GM18951 (cell line): Measurements from ENCODE around the gene MANEA.
A peak's percentile ranks its signal among the peaks of the same experiment; 100 is the strongest.
"Not testable (repeated sequence)": the region's sequence is repeated elsewhere in the genome, so short reads cannot be mapped to it uniquely, and the experiment has no call there.

Experiments
- POLR2A ChIP-seq: IDR thresholded peaks from 4 replicates; pipeline ENCODE4 v1.6.1; 2011; ENCODE audit warnings: mild to moderate bottlenecking; ENCODE audit not compliant: insufficient read length, insufficient read depth; ENCODE audit errors: extremely low read depth
- in situ Hi-C: fragments of 300-500 bp; cut with MboI; formaldehyde crosslinking; loops from one replicate; pipeline ENCODE4 v1.12.0; 2022; ENCODE audit warnings: low sequenced_read_pairs, mixed read lengths, inconsistent platforms; ENCODE audit not compliant: unreplicated experiment

Gene MANEA, protein sequence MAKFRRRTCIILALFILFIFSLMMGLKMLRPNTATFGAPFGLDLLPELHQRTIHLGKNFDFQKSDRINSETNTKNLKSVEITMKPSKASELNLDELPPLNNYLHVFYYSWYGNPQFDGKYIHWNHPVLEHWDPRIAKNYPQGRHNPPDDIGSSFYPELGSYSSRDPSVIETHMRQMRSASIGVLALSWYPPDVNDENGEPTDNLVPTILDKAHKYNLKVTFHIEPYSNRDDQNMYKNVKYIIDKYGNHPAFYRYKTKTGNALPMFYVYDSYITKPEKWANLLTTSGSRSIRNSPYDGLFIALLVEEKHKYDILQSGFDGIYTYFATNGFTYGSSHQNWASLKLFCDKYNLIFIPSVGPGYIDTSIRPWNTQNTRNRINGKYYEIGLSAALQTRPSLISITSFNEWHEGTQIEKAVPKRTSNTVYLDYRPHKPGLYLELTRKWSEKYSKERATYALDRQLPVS

DNA sequence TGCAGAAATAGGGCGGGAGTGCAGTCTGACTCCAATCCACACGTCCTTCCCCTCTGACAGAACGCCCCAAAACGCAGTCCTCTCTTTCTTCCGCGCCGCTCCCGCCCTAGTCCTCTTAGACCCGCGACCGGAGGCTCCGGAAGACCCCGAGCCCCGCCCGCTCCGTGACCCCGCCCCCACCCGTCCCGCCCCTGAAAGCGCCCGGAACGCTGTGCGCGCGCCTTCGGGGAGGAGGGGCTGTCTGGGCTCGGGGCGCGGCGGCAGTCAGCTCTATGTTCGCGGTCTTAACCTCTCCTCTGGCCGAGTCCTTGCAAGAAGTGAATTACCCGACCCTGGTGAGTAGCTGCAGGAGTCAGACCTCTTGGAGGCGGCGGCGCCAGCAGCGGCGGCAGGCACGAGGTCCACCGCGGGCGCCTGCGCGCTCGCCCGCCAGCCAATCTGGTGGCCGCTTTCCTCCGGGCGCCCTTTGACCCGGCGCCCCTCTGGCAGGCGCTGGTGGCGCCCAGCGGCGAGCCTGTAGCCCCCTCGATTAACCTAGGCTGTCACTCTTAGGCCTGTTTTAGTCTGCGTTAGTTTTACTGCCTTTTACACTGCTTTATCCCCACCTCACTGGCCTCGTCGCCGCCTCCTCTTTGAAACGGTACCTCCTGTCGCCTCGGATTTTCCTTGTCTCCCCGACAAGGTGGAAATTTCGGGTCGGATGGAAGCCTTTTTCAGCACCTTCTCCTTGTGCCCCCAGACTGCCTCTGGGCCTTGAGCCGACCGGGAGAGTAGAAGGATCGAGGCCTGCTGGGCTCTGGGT, at the start of gene MANEA:
TSS of gene MANEA (plus strand) at position 232 of the 802 bp plus-strand sequence. CDS start 8,905 bp downstream, outside the sequence.
- in situ Hi-C loops, result no loop called here
- peak; percentile 73 for TF ChIP-seq POLR2A

DNA sequence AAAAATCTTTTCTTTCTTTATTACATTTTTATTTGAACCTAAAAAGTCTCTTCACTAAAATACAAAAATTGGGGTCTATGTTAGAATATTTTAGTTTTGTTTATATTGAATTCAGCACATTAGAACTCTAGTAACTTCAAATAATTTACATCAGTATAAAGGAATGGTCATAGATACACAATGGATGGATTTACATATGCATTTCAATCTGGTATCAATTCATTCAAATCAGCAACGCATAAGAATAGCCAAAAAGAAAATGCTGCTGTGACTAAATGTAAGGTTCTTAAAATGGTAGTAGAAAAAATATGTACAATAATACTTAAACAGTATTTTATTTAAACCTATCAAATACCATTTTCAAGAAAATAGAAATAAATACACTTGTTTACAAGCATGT, 47.6 kb upstream of the MANEA start:
- in situ Hi-C loops, result no loop called here

DNA sequence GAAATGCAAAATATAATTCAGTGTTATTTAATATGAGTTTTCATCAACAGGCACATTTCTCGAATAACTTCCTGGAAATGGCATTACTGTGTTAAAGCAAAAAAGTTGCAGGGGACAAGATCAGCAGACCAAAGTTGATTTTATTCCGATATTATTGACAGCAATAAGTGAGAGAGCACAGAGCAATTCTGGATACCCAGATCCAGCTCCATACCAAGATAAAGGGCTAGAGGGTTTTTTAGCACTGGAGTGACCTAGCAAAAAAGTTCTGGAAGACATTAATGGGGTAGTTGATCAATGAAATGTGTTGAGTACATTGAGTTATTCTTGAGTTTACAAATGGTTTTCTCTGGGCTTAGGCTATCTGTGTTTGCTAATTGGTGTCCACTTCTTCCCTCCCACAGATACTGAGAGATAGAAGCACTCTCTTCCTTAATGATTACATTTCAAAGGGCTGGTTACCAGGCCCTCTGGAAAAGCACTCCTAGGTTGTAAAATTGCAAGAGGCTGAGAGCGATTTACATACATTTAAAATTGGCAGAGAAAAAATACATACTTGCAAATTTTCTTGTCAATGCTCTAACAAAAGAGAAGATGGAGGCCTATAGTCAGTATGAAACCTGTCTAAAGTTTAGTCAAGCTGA, 47.0 kb upstream of the MANEA start:
- no peak for TF ChIP-seq POLR2A
- in situ Hi-C loops, result no loop called here

More for the DNA sequence above, 47.6 kb upstream of the MANEA start:
- TF ChIP-seq POLR2A, result no peak

DNA sequence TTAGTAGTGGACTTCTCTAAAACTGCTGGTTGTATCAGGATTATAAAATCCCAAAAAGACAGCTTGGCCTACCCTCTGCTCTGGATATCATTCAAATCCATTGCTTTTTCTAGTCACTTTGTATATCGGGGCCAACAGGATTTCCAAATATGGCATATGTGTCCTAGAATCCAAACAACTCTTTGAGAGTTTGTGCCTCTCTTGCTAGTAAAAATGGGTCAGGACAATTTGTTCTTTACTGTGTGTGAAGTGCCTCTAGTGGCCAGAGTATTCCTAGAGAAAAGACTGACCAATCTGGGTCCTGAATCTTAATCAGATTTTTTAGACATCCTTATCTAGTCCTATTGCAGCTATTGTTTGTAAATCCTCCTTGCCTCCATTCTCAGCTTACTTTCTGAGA, 33.5 kb upstream of the MANEA start:
- in situ Hi-C loops, result no loop called here
- no peak for TF ChIP-seq POLR2A

DNA sequence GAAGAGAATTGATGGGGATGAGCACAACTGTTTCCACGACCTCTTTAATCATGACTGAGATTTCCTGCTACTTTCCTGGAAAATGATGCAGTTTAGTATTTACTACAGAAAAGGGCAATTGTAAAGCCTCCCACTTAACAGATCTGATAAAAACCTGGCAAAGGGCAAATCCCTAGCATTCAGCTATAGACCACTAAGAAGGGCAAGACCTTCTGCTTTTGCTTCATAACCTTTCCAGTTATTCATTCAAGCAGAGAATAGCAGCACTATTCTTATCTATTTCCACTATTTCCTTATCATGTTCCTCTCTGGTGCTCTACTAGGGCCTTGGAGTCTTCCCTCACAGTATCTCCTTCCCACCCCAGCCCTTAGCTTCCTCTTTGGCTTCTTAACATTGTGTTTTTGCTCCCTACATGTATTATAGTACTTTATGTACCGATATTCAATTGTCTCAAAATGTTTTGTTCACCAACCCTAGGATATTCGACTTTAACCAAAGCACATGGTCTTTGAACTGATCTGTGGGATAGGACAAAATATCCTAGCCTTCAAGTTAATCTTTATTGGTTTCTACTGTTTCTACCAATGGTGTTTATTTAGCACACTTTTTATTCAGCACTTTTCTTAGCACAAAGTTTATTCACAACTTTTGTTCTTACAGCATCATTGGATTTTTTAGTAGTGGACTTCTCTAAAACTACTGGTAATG, 32.7 kb upstream of the MANEA start:
- in situ Hi-C loops, result no loop called here
- TF ChIP-seq POLR2A, result no peak

DNA sequence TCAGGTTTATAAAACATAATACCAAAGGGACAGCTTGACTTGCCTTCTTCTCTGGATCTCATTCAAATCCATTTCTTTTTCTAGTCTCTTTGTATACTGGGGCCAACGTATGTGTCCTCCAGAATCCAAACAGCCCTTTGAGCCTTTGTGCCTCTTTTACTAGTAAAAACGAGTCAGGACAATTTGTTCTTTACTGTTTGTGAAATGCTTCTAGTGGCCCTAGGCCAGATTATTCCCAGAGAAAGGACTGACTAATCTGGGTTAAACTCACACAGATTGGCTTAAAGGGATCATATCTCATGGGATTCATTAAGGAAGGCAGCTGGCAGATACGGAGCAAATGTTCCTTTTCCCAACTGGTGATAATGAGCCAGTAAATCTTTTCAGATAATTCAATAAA, 32.1 kb upstream of the MANEA start:
- in situ Hi-C loops, result no loop called here

DNA sequence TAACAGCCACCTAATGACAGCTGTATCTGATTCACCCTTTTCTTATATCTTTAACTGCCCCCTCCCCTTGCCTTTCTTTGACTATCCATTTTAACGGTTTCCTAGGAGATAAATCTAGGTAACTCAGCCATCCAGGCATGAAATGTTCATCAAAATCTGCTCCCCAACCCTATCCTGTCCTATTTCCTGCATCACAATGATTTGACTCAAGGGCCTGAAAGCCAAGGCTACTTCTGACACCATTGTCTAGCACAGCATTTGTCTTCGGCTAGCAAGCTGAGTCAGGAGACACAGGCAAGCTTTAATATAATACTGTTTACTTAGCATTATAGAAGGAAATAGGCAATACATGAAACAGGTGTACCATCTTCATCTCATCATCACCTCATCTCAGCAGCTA, 31.6 kb upstream of the MANEA start:
- in situ Hi-C loops, result no loop called here
- TF ChIP-seq POLR2A, result no peak

More for the DNA sequence above, 32.1 kb upstream of the MANEA start:
- TF ChIP-seq POLR2A, result no peak

DNA sequence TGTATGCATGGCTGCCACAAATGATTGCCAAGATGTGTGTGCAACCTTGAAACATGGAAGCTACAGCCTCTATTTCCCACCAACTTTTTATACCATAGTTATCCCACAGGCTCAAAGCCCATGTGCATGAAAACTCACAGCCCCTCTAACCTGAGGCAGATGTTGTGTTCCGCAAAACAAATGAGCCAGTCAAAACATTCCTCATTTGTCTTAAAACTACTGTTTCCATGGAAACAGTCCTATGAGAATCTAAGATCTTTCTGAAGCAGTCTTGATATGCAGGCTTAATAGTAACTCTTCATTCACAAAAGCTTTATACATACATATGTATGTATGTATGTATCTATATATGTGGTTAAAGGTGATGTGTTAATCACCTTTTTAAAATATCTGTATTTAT, 31.2 kb upstream of the MANEA start:
- in situ Hi-C loops, result no loop called here
- no peak for TF ChIP-seq POLR2A

DNA sequence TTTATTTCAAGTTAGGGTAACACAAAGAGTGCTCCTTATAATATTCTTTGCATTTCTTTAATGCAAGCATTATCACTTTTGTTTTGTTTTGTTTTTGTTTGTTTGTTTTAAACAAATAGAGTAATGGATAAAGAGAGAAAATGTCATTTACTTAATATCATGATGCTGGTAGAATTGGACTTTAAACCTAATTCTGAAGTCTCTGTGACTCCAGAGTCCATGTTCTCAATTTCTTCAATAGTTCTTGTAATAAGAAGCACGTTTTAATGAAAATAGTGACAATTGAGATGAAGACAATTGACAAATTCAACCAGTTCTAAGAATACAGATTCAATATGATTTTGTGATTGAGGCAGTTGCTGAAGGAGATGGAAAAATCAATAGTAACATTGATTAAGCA, 30.3 kb upstream of the MANEA start:
- no peak for TF ChIP-seq POLR2A
- in situ Hi-C loops, result no loop called here

DNA sequence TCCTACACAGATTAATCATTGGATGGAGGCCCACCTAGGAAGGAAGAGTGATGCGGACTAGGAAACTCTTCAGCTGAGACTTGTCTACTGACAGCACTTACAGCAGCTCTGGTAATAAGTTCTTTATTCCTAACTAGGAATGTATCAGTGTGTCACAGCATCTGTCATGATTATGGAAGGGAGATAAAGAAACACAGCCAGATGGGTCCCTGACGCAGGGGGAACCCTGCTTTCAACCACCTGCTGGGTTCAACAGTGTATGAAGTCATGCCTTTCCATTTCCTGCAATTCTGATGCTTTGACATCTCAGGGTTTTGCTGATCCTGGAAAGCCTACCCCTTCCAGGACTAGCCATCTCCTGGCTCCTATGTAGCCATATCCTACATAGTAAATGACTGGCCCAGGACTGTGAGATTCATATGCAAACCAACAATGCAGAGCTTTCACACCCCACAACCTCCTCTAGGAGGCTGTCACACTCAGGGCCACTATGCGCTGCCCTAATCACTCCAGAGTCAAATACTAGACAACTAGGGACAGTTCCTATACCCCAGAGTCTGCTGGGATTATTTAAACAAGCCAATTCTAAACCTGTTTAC, 29.0 kb upstream of the MANEA start:
- TF ChIP-seq POLR2A, result no peak
- in situ Hi-C loops, result no loop called here

DNA sequence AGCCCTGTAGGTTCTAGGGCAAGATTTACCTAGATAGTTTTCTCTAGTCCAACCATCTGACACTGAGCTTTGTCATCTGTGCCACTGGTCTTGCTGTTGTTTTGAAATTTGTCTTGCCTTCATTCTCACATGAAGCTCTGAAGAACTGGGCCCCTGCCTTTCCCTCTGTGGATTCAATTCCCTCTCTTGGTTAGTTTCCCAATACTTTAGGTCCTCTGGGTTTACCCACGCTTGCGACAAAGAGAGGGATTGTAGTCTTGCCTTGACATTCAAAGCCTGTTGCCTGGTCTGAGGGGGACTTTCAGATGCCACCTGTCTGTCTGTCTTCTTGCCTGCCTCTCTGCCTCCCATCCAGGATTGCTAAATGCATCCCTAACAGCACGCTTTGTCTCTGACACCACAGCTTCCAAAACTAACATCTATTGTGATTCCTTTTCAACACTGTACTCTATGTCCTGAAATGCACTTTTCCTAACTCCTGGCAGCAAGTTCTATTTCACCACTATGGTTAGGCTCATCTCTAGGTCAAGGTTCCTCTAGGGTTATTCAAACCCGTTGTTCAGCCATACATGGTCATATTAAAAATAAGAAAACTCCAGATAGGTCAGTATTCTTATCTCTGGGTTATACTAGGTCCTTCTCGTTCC, 25.5 kb upstream of the MANEA start:
- no peak for TF ChIP-seq POLR2A
- in situ Hi-C loops, result no loop called here

DNA sequence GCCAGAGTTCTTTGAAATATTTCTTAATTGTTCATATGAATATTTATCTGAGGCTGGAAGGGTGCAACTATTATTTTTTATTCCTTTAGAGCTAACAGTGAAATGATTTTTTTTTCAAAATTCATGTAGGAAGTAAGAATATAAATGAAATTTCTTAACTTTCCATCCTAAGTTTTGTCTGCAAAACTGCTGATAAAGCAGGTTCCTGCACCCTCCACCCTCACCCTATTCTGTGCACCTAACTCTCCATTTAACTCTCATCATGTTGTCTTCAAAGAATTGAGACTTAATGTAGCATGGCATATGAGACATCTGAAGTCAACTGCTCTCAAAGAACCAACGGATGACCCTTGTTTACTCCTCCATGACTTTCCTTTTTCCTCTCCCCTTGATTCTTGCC, 23.5 kb upstream of the MANEA start:
- in situ Hi-C loops, result no loop called here
- no peak for TF ChIP-seq POLR2A

DNA sequence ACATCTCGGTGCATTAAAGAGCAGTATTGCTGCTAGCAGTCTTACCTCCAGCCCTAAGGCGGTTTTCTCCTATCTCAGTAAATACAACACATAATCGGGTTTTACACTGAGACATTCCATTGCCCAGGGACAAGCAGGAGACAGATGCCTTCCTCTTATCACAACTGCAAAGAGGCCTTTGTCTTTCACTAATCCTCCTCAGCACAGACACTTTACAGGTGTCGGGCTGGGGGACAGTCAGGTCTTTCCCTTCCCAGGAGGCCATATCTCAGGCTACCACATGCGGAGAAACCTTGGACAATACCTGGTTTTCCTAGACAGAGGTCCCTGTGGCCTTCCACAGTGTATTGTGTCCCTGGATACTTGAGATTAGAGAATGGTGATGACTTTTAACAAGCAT, 16.4 kb upstream of the MANEA start:
- in situ Hi-C loops, result not testable (repeated sequence)
